Measurements from ENCODE around the gene FRMPD2.

FRMPD2 gene

GRCh38 chr10:48254750-48255512 is 19.6 kb downstream of the FRMPD2 start:
- DNase-seq (ENCODE audit: low read depth in 2 of 2) = no peak
- no peak overlapping the region for H3K4me3 ChIP-seq (replicated peaks in 1 of 2; ENCODE audit: low read depth in 2 of 2, low read length in 2 of 2)
- no peak for TF ChIP-seq CTCF (IDR thresholded peaks at IDR 0.05; ENCODE audit: low read depth, low read length)

- no peak for TF ChIP-seq CTCF (IDR thresholded peaks at IDR 0.05; ENCODE audit: low read depth, low read length)
- DNase-seq (ENCODE audit: low read depth in 2 of 2) = peak; percentile 56 to 57
- no peak overlapping the region for H3K4me3 ChIP-seq (replicated peaks in 1 of 2; ENCODE audit: low read depth in 2 of 2, low read length in 2 of 2)
Measured at GRCh38 chr10:48253970-48254657, 20.4 kb downstream of the FRMPD2 start.

GRCh38 chr10:48252354-48252650 is 22.2 kb downstream of the FRMPD2 start:
- DNase-seq (ENCODE audit: low read depth in 2 of 2) = no peak
- TF ChIP-seq CTCF (IDR thresholded peaks at IDR 0.05; ENCODE audit: low read depth, low read length) = no peak
- no peak overlapping the region for H3K4me3 ChIP-seq (replicated peaks in 1 of 2; ENCODE audit: low read depth in 2 of 2, low read length in 2 of 2)

GRCh38 chr10:48251525-48252353 is 22.8 kb downstream of the FRMPD2 start:
- H3K4me3 ChIP-seq (replicated peaks in 1 of 2; ENCODE audit: low read depth in 2 of 2, low read length in 2 of 2) = no peak overlapping the region
- DNase-seq (ENCODE audit: low read depth in 2 of 2) = no peak
- no peak for TF ChIP-seq CTCF (IDR thresholded peaks at IDR 0.05; ENCODE audit: low read depth, low read length)

GRCh38 chr10:48251152-48251524 is 23.4 kb downstream of the FRMPD2 start:
- TF ChIP-seq CTCF (IDR thresholded peaks at IDR 0.05; ENCODE audit: low read depth, low read length) = no peak
- no peak overlapping the region for H3K4me3 ChIP-seq (replicated peaks in 1 of 2; ENCODE audit: low read depth in 2 of 2, low read length in 2 of 2)
- peak; percentile 3 to 25 for DNase-seq (ENCODE audit: low read depth in 2 of 2)

- no peak for DNase-seq (ENCODE audit: low read depth in 2 of 2)
- no peak overlapping the region for H3K4me3 ChIP-seq (replicated peaks in 1 of 2; ENCODE audit: low read depth in 2 of 2, low read length in 2 of 2)
- no peak for TF ChIP-seq CTCF (IDR thresholded peaks at IDR 0.05; ENCODE audit: low read depth, low read length)
Measured at GRCh38 chr10:48249763-48250351, 24.6 kb downstream of the FRMPD2 start.
